Heart right ventricle (tissue), 16 donors: ENCODE data around the gene TMEM143. TPM values are rescaled to one million over a fixed set of nuclear protein-coding genes. Genes with fewer than 3 reads are reported as not detected.
A peak's percentile ranks its signal among the peaks of the same experiment; 100 is the strongest.

Experiments
- ATAC-seq, 8 donors: fragments of 200-7000 bp; cut with Tn5 transposase; one replicate each; pipeline ENCODE4 v1.9.1; 2020; ENCODE audit warnings: mild to moderate bottlenecking in 8 of 8, moderate library complexity in 8 of 8, moderate number of reproducible peaks in 1 of 8
- DNase-seq, 2 donors: peaks; one replicate each; pipeline ENCODE4 v3.0.0-alpha.2; 2020
- H3K27ac ChIP-seq, 10 donors: fragments of 200-600 bp; sonication (generic) in 2 of 10; one replicate each; pipeline versions ENCODE4 v1.5.0 to v1.8.0; 2020 to 2022; ENCODE audit warnings: mild to moderate bottlenecking in 3 of 10
- H3K27me3 ChIP-seq, 7 donors: fragments of 200-600 bp; one replicate each; pipeline ENCODE4 v1.8.0; 2021 to 2022; ENCODE audit warnings: mild to moderate bottlenecking in 2 of 7
- H3K36me3 ChIP-seq, 9 donors: fragments of 200-600 bp; sonication (generic) in 1 of 9; one replicate each; pipeline versions ENCODE4 v1.5.0 to v1.8.0; 2020 to 2022; ENCODE audit warnings: mild to moderate bottlenecking in 2 of 9
- H3K4me1 ChIP-seq, 9 donors: fragments of 200-600 bp; sonication (generic) in 1 of 9; one replicate each; pipeline versions ENCODE4 v1.5.0 to v1.8.0; 2020 to 2022; ENCODE audit warnings: mild to moderate bottlenecking in 4 of 9
- H3K4me3 ChIP-seq, 10 donors: fragments of 200-600 bp; sonication (generic) in 2 of 10; one replicate each; pipeline versions ENCODE4 v1.5.0 to v1.8.0; 2020 to 2022; ENCODE audit warnings: mild to moderate bottlenecking in 7 of 10, moderate library complexity in 2 of 10
- H3K9me3 ChIP-seq, 11 donors: fragments of 200-600 bp in 10 of 11; sonication (generic) in 2 of 11; one replicate each; pipeline versions ENCODE4 v1.5.0 to v1.8.0; 2013 to 2022; ENCODE audit warnings: mild to moderate bottlenecking in 2 of 11, control low read depth in 1 of 11, moderate library complexity in 1 of 11
- whole genome bisulfite sequencing, 2 donors: extraction: QIAGEN DNeasy Blood & Tissue Kit; methylation state at CpG; one replicate each; pipeline ENCODE4 v1.1.7; 2013; ENCODE audit warnings: inconsistent platforms in 1 of 2; 5-methylcytosine and 5-hydroxymethylcytosine counted together
- intact Hi-C, 10 donors: fragments of 100-400 bp; cut with DNase I; formaldehyde crosslinking; loops; one replicate each; pipeline versions ENCODE4 v1.11.1 to v1.14.2; 2022
- polyA plus RNA-seq, 2 donors: library from polyadenylated mRNA; stranded (reverse); fragments of 200-250 nt; gene quantifications; one replicate each; pipeline ENCODE4 v1.2.3, GENCODE V29; 2013
- total RNA-seq, 10 donors: library from RNA; stranded (reverse); fragmentation: NEBNext Ultra II Directional in 3 of 10; extraction: Animal tissue kit (Norgen Biotek cat#: 25700) in 3 of 10; gene quantifications; one replicate each; pipeline versions ENCODE4 v1.2.1 to v1.2.4, GENCODE V29; 2021 to 2023
- TF ChIP-seq, protein P1 (sequence below), 9 donors: fragments of 200-600 bp; sonication (generic) in 2 of 9; IDR thresholded peaks; one replicate each; pipeline versions ENCODE4 v1.5.0 to v1.8.0; 2021 to 2022; ENCODE audit warnings: antibody characterized with exemption in 9 of 9, mild to moderate bottlenecking in 5 of 9, moderate library complexity in 1 of 9
- donor health status: Arrhythmogenic right ventricular cardiomyopathy.
- donor health status: ischemic (EF 13 %, LVEDD 7.1; RV severe dilation, severe dysfunction).
- donor health status: healthy with polysubstance abuse.
- donor health status: DM: no; HTN: yes; CAD: no.
- donor health status: DM: no; HTN: no; CAD: no.
- donor health status: ischemic (EF 25% LVEDD 6.9; RV normal size, moderate dysfunction).
- donor health status: ischemic (EF 25% LVEDD 5.7; RV mildly dilated, moderate dysfunction).
- donor health status: healthy.
- donor health status: DM: yes; HTN: yes; CAD: no.
- donor health status: Ischemic cardiomyopathy.
- donor health status: ischemic (EF 35%, LVEDD 5.7; RV mildly dilated, moderate dysfunction).
- donor health status: nonischemic (EF 11% LVEDD 7.7; RV severe dilation, severe dysfunction).
- donor health status: DM: yes; HTN: yes; CAD: no.
- donor health status: PGD.
- donor health status: ischemic (EF 29% LVEDD 5.4; RV normal size, mild dysfunction).
- donor health status: nonischemic (EF 23%, LVEDD 6.1; RV moderate dilation, normal function).

Gene TMEM143
- total and polyA plus RNA-seq, 12 donors: 9.7 to 110 (median 80.4) TPM

- 89 to 92% methylated on average over 10 to 11 of the region's 11 CpGs for WGBS, 2 donors
- Histone ChIP-seq H3K36me3 (peaks cover 0 to 9% (median 0%) of the 10 kb centered on the region in 9 donors), H3K4me1 (peaks cover 0 to 16% (median 5%) of the 10 kb centered on the region in 9 donors), H3K27me3 (no peaks in the 10 kb centered on the region), H3K27ac (no peak overlapping the region), H3K4me3 (no peak overlapping the region), H3K9me3 (no peaks in the 10 kb centered on the region)
- DNase-seq: no peak
- TF ChIP-seq, protein P1, sequence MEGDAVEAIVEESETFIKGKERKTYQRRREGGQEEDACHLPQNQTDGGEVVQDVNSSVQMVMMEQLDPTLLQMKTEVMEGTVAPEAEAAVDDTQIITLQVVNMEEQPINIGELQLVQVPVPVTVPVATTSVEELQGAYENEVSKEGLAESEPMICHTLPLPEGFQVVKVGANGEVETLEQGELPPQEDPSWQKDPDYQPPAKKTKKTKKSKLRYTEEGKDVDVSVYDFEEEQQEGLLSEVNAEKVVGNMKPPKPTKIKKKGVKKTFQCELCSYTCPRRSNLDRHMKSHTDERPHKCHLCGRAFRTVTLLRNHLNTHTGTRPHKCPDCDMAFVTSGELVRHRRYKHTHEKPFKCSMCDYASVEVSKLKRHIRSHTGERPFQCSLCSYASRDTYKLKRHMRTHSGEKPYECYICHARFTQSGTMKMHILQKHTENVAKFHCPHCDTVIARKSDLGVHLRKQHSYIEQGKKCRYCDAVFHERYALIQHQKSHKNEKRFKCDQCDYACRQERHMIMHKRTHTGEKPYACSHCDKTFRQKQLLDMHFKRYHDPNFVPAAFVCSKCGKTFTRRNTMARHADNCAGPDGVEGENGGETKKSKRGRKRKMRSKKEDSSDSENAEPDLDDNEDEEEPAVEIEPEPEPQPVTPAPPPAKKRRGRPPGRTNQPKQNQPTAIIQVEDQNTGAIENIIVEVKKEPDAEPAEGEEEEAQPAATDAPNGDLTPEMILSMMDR (IDR thresholded peaks at IDR 0.05): no peak
- no peak for ATAC-seq
- intact Hi-C loops: no loop called here
Measured at GRCh38 chr19:48365602-48366001, 1.9 kb upstream of the TMEM143 start.

DNA sequence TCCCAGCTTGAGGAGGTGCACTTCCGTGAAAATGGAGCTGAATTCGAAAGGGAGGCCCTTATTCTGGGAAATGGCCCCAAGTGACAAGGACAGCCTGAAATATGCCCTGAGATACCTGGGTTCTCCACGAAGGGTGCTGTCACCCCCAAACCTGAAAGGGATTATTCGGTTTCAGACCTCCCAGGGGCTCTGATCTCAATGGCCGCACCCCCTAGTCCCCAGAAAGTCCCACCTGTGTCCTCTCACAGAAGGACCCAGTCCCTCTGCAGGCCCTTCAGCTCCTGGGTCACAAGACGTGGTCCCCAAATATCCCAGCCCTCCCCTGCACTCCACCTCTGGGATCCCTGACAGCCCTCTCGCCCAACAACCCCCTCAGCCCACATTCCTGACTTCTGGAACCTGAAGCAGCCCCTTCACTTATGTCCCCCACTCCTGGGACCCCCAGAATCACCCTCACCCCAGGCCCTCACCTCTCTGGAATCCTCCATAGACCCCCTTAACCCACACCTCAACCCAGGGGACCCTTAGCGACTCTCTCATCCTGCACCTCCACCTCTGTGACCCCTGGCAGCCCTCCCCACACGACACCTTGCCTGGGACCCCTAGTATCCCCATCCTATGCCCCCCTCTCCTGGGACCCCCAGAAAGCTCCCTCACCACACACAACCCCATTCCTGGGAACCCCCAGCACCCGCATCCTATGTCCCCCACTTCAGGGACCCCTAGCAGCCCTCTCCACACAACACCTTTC lies 1.0 kb upstream of the TMEM143 start:
- peaks cover 0 to 16% (median 0%) of the 10 kb centered on the region in 9 donors for H3K36me3 ChIP-seq
- WGBS, 2 donors: 67 to 71% methylated on average over 10 of the region's 10 CpGs
- H3K27me3 ChIP-seq: no peaks in the 10 kb centered on the region
- peak overlapping the region in 8 of 10 donors; percentile 19 to 99 (median 94) for H3K27ac ChIP-seq
- ATAC-seq: no peak
- DNase-seq: peak in 1 of 2 donors; percentile 16
- no peaks in the 10 kb centered on the region for H3K9me3 ChIP-seq
- H3K4me1 ChIP-seq: peaks cover 0 to 16% (median 5%) of the 10 kb centered on the region in 9 donors
- peak overlapping the region in 9 of 10 donors; percentile 4 to 86 (median 64) for H3K4me3 ChIP-seq
- intact Hi-C loops: loop anchor here in 3 of 10 donors (5.0 kb wide), 2 partner anchors 37 to 42 kb away; partner anchors contain the start of gene EMP3 (in 1 of the 3)
- TF ChIP-seq, protein P1 (IDR thresholded peaks at IDR 0.05): no peak

DNA sequence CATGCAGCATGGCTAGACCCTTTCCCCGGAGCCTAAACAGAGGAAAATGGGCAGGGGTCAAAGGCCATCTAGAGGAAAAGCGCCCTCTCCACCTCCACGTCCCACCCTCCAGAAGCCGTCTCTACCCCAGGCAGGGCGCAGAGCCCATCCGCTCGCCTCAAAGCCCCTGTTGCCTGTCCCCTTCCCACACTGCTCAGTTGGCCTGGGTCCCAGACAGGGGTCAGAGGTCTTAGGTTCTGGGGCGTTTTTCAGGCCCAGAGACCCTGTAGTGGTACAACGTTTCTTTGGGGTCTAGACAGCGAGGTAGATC lies 285 bp downstream of the TMEM143 start:
- intact Hi-C loops: loop anchor here in 3 of 10 donors (2.0 to 5.0 kb wide), 3 partner anchors 36 to 105 kb away; partner anchors contain the start of genes CYTH2 (in 1 of the 3) and EMP3 (in 1 of the 3)
- TF ChIP-seq, protein P1 (IDR thresholded peaks at IDR 0.05): no peak
- Histone ChIP-seq H3K27me3 (no peaks in the 10 kb centered on the region), H3K4me1 (peaks cover 0 to 16% (median 5%) of the 10 kb centered on the region in 9 donors), H3K27ac (peak overlapping the region; percentile 87 to 99 (median 96)), H3K36me3 (peaks cover 0 to 26% (median 0%) of the 10 kb centered on the region in 9 donors), H3K4me3 (peak overlapping the region; percentile 47 to 86 (median 68)), H3K9me3 (no peaks in the 10 kb centered on the region)
- DNase-seq: no peak
- WGBS, 2 donors: 0 to 2% methylated on average over 10 of the region's 10 CpGs
- peak in 7 of 8 donors; percentile 2 to 38 (median 15) for ATAC-seq

DNA sequence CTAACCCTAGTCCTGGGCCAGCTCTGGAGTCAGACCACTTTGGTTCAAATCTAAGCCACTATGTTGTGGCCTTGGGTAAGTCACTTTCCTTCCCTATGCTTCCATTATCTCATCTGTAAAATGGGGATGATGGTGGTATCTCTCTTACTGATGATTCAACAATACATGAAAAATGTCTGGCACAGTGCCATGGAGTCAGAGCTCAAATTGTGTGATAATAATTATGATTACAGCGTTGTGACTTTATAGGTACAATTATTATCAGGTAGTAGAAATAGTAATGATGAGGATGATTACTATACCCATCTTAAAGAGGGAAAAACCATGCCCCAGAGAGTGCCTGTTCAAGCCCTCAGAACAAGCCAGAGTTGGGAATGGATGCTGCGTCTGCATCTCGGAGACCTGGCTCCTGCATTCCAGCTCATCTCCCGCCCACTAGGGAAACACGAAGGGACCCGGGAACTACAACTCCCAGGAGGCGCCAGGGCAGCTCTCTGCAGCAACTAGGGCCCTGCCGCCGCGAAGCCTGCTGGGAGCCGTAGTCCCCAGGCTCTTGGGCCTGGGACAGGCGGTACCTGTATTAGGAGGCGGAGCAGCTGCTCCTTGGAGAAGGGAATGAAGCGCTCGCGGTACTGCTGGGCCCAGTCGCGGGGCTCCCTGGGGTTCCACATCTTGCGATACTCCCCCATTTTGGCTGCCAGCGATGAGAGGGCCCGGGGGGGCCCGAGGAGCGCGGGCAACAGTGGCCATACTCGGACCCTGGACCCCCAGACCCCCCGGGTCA lies 832 bp downstream of the TMEM143 start:
- no peaks in the 10 kb centered on the region for H3K27me3 ChIP-seq
- H3K27ac ChIP-seq: peak overlapping the region; percentile 87 to 99 (median 96)
- H3K4me3 ChIP-seq: peak overlapping the region; percentile 47 to 86 (median 68)
- peaks cover 0 to 29% (median 0%) of the 10 kb centered on the region in 9 donors for H3K36me3 ChIP-seq
- intact Hi-C loops: loop anchor here in 3 of 10 donors (2.0 to 5.0 kb wide), 3 partner anchors 36 to 106 kb away; partner anchors contain the start of genes CYTH2 (in 1 of the 3) and EMP3 (in 1 of the 3)
- ATAC-seq (peak; percentile 86 to 96 (median 92)), DNase-seq (peak; percentile 95 to 96)
- H3K4me1 ChIP-seq: peaks cover 0 to 16% (median 5%) of the 10 kb centered on the region in 9 donors
- no peaks in the 10 kb centered on the region for H3K9me3 ChIP-seq
- TF ChIP-seq, protein P1 (IDR thresholded peaks at IDR 0.05): peak in 1 of 9 donors; percentile 18
- 3 to 4% methylated on average over 26 of the region's 26 CpGs for WGBS, 2 donors
